Gastroesophageal sphincter (tissue), 3 donors: ENCODE measurements around the gene ABCC1.

Source experiments
- CTCF ChIP-seq, 4 experiments: fragments of 200-600 bp in 2 of 4; fragments of 450-650 bp in 2 of 4; sonication (generic) in 1 of 4; IDR thresholded peaks; one replicate each; pipeline ENCODE4 v1.5.1; 2017 to 2019; ENCODE audit warnings: antibody characterized with exemption in 4 of 4, mild to moderate bottlenecking in 2 of 4, moderate library complexity in 2 of 4
- EP300 ChIP-seq: sonication (generic); formaldehyde crosslinking; IDR thresholded peaks from one replicate; pipeline ENCODE4 v1.6.1; 2017; ENCODE audit warnings: antibody characterized with exemption, mild to moderate bottlenecking
- POLR2A ChIP-seq, 2 donors: fragments of 450-650 bp; IDR thresholded peaks; one replicate each; pipeline ENCODE4 v1.6.1; 2017; ENCODE audit warnings: antibody characterized with exemption in 2 of 2, mild to moderate bottlenecking in 2 of 2, moderate library complexity in 1 of 2
- POLR2AphosphoS5 ChIP-seq: sonication (generic); formaldehyde crosslinking; IDR thresholded peaks from one replicate; pipeline ENCODE4 v1.6.1; 2017; ENCODE audit warnings: antibody characterized with exemption

- TF ChIP-seq CTCF (IDR thresholded peaks at IDR 0.05) (no peak), POLR2A (IDR thresholded peaks at IDR 0.05) (no peak), POLR2AphosphoS5 (no peak), EP300 (no peak)
Observed at GRCh38 chr16:16036359-16036792, 87.0 kb downstream of the ABCC1 start.
